Measurements from ENCODE around the gene IMP3. TPM values are rescaled to one million over a fixed set of nuclear protein-coding genes. Genes with fewer than 3 reads are reported as not detected.

The IMP3 gene
- total and polyA plus RNA-seq, 7 donors = 41.6 to 95.9 (median 45.0) TPM

DNA sequence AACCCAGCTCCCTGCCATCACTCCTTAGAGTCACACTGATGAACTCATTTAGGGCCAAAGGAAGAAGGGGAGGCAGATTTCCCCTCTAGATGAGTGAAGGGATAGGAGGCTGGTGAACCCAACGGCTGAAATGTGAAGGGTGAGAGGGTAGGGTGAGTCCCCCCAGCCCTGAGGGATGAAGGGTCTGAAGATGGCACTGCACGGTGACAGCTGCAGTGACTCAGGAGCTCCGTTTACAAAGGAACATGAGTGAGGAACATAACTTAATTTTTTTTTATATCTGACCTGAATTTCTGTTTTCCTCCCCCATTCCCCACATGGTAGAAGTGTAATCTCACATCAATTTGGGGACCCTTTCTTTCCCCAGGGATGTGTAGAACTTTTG lies 21.7 kb upstream of the IMP3 start:
- Histone ChIP-seq H3K4me3 (no peak overlapping the region), H3K27me3 (ENCODE audit: insufficient read depth in 3 of 3, low read length in 2 of 3) (no peaks in the 10 kb centered on the region), H3K36me3 (ENCODE audit: insufficient read depth in 1 of 2, low read depth in 1 of 2) (peaks cover 0 to 13% of the 10 kb centered on the region in 2 donors), H3K27ac (peak overlapping the region; percentile 68), H3K4me1 (peaks cover 4% of the 10 kb centered on the region), H3K9me3 (no peaks in the 10 kb centered on the region)
- intact Hi-C loops (cut with DNase I) = no loop called here
- TF ChIP-seq, protein P1, sequence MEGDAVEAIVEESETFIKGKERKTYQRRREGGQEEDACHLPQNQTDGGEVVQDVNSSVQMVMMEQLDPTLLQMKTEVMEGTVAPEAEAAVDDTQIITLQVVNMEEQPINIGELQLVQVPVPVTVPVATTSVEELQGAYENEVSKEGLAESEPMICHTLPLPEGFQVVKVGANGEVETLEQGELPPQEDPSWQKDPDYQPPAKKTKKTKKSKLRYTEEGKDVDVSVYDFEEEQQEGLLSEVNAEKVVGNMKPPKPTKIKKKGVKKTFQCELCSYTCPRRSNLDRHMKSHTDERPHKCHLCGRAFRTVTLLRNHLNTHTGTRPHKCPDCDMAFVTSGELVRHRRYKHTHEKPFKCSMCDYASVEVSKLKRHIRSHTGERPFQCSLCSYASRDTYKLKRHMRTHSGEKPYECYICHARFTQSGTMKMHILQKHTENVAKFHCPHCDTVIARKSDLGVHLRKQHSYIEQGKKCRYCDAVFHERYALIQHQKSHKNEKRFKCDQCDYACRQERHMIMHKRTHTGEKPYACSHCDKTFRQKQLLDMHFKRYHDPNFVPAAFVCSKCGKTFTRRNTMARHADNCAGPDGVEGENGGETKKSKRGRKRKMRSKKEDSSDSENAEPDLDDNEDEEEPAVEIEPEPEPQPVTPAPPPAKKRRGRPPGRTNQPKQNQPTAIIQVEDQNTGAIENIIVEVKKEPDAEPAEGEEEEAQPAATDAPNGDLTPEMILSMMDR (IDR thresholded peaks at IDR 0.05) = no peak
- ATAC-seq (no peak), DNase-seq (peak in 1 of 2 donors; percentile 11)
- WGBS, 3 donors = 68 to 82% (median 70%) methylated on average over 3 of the region's 3 CpGs

DNA sequence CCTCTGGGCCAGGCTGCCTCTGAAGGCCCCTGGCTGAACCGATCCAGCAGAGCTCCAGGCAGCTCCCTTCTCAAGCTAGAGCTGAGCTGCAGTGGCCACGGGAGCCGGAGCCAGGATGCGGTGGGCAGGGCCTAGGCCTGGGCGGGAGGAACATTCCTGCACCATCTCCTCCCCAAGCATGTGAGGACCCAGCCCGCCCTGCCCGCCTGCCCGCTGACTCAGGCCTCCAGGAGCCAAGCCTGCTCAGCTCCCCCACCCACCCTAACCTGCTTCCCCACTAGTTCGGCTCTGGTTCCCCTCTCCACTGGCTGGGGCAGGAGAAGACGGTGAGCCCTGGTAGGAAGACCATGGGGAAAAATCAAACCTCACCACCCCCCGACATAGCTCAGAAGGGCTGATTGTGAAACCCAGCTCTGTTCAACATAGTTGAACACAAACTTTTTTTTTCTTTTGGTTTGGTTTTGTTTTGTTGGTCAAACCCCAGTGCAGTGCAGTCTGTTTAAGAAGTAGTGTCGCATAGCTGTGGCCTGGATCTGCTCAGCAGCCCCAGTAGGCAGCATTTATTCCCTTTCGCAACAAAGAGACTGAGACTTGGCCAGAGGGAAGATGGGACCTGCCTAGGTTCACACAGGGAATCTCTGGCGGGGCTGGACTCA lies 21.2 kb upstream of the IMP3 start:
- Histone ChIP-seq H3K4me1 (peaks cover under 1% of the 10 kb centered on the region), H3K27me3 (ENCODE audit: insufficient read depth in 3 of 3, low read length in 2 of 3) (no peaks in the 10 kb centered on the region), H3K27ac (peak overlapping the region; percentile 68), H3K4me3 (no peak overlapping the region), H3K9me3 (no peaks in the 10 kb centered on the region), H3K36me3 (ENCODE audit: insufficient read depth in 1 of 2, low read depth in 1 of 2) (peaks cover 0 to 13% of the 10 kb centered on the region in 2 donors)
- peak; percentile 88 to 90 for DNase-seq
- TF ChIP-seq, protein P1 (IDR thresholded peaks at IDR 0.05) = no peak
- peak; percentile 67 to 79 (median 70) for ATAC-seq
- intact Hi-C loops (cut with DNase I) = no loop called here
- 50 to 70% (median 61%) methylated on average over 9 to 14 of the region's 14 CpGs for WGBS, 3 donors

DNA sequence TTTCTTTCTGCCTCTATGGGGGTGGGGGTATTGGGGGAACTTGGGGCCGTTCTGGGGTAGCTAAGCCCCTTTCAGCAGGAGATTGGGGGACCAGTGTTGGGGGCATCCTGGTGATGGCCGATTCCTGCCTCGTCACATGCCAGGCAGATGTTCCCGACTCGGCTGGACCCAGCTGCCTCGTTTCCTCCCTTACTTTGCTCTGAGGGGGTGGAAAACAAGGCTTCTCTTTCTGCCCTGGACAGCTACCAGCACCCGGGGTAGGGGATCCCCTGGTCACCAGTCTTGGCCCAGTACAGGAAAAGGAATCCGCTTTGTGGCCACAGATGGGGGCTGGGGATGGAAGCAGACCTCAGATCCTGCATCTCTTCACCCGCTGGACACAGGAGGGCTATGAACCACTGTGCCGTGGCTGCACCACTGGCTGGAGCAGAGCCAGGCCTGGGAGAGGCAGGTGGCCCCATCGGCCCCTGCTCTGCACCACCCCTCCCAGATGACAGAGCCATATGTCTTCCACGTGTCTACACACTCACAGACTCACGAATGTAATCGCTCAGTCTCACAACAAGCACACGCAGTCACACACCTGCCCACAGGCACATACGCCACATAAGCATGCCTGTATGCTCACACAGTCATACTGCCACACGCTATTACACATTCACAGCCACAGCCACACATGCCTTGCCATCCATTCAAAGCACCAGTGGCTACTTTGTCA lies 20.1 kb upstream of the IMP3 start:
- peak overlapping the region; percentile 68 for H3K27ac ChIP-seq
- WGBS, 3 donors = 51 to 70% (median 53%) methylated on average over 17 of the region's 17 CpGs
- H3K36me3 ChIP-seq (ENCODE audit: insufficient read depth in 1 of 2, low read depth in 1 of 2) = peaks cover 0 to 13% of the 10 kb centered on the region in 2 donors
- TF ChIP-seq, protein P1 (IDR thresholded peaks at IDR 0.05) = no peak
- no peaks in the 10 kb centered on the region for H3K27me3 ChIP-seq (ENCODE audit: insufficient read depth in 3 of 3, low read length in 2 of 3)
- DNase-seq (peak; percentile 2 to 34), ATAC-seq (no peak)
- intact Hi-C loops (cut with DNase I) = no loop called here
- no peak overlapping the region for H3K4me3 ChIP-seq
- H3K9me3 ChIP-seq = no peaks in the 10 kb centered on the region
- H3K4me1 ChIP-seq = no peaks in the 10 kb centered on the region

DNA sequence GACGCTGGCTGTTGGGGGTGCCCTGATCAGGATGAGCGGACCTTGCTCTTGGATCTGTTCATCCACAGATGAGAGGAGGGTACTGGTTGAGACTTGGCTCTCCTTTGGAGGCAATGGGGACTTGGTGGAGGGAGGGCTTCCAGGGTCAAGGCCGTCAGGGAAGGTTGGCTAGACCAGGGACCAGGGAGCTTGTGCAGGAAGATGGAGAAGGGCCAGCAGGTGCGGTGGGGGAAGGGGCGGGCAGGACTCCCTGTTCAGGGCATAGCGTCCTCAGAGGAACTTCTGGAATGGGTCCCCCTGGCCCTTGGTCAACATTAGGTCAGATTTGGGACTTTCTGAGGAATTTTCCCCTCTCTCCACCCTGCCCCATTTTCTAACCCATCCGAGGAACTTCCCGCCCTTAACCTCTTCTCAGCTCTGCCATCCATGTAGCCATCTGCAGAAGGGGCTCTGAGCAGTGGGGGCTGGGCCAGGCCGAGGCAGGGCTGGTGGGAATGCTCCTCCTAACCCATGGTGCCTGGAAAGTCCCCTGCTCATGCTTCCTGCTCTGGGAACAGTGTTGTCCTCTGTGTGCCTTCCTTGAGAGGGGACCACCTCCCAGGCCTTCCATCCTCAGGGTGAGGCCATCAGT lies 19.2 kb upstream of the IMP3 start:
- WGBS, 3 donors = 56 to 69% (median 58%) methylated on average over 9 of the region's 9 CpGs
- DNase-seq = peak; percentile 23 to 54
- H3K4me3 ChIP-seq = no peak overlapping the region
- H3K27ac ChIP-seq = no peak overlapping the region
- H3K36me3 ChIP-seq (ENCODE audit: insufficient read depth in 1 of 2, low read depth in 1 of 2) = peaks cover 0 to 13% of the 10 kb centered on the region in 2 donors
- TF ChIP-seq, protein P1 (IDR thresholded peaks at IDR 0.05) = no peak
- no peaks in the 10 kb centered on the region for H3K9me3 ChIP-seq
- H3K4me1 ChIP-seq = no peaks in the 10 kb centered on the region
- no peak for ATAC-seq
- intact Hi-C loops (cut with DNase I) = no loop called here
- H3K27me3 ChIP-seq (ENCODE audit: insufficient read depth in 3 of 3, low read length in 2 of 3) = no peaks in the 10 kb centered on the region
